Prostate gland (tissue), 2 donors: ENCODE results near the gene C1QTNF4. TPM values are rescaled to one million over a fixed set of nuclear protein-coding genes. Genes with fewer than 3 reads are reported as not detected.

Source experiments
- DNase-seq: peaks from one replicate; pipeline ENCODE4 v3.0.0-alpha.2; 2019; ENCODE audit warnings: low spot score
- H3K27ac ChIP-seq, 2 donors: fragments of 200-600 bp; sonication (generic); 2 replicates each; pipeline ENCODE4 v1.5.1; 2017 to 2019
- H3K27me3 ChIP-seq: fragments of 200-600 bp; sonication (generic); replicated peaks from 2 replicates; pipeline ENCODE4 v1.5.1; 2019; ENCODE audit not compliant: insufficient read depth
- H3K36me3 ChIP-seq, 2 donors: fragments of 200-600 bp; sonication (generic); 1 replicate in 1 of 2; 2 replicates in 1 of 2; pipeline versions ENCODE4 v1.5.1 to v1.8.1; 2017 to 2019
- H3K4me1 ChIP-seq: fragments of 200-600 bp; sonication (generic); replicated peaks from 2 replicates; pipeline ENCODE4 v1.5.1; 2019
- H3K4me3 ChIP-seq, 2 donors: fragments of 200-600 bp; sonication (generic); 2 replicates each; pipeline ENCODE4 v1.5.1; 2017 to 2019
- H3K9me3 ChIP-seq: fragments of 200-600 bp; sonication (generic); 2 replicates; pipeline ENCODE4 v1.5.1; 2017
- POLR2A ChIP-seq: fragments of 450-650 bp; IDR thresholded peaks from one replicate; pipeline ENCODE4 v1.6.1; 2016; ENCODE audit warnings: antibody characterized with exemption, mild to moderate bottlenecking
- POLR2AphosphoS5 ChIP-seq: sonication (generic); formaldehyde crosslinking; IDR thresholded peaks from one replicate; pipeline ENCODE4 v1.6.1; 2017; ENCODE audit warnings: antibody characterized with exemption
- WGBS: methylation state at CpG from one replicate; pipeline ENCODE4 v1.1.5; 2018; 5-methylcytosine and 5-hydroxymethylcytosine counted together
- intact Hi-C: fragments of 100-400 bp; cut with DNase I; formaldehyde crosslinking; loops from one replicate; pipeline ENCODE4 v1.14.2; 2022
- total RNA-seq, 2 donors: library from RNA; depleted of rRNA; stranded (reverse); fragments of >200 nt; gene quantifications; one replicate each; pipeline ENCODE4 v1.1.0, GENCODE V29; 2016
- TF ChIP-seq, protein P1 (sequence below), 4 experiments: fragments of 200-600 bp in 2 of 4; fragments of 450-650 bp in 2 of 4; sonication (generic) in 2 of 4; IDR thresholded peaks; 1 replicate in 3 of 4; 2 replicates in 1 of 4; pipeline ENCODE4 v1.5.1; 2016 to 2019; ENCODE audit warnings: antibody characterized with exemption in 4 of 4, mild to moderate bottlenecking in 2 of 4, moderate library complexity in 2 of 4

Gene C1QTNF4
- total RNA-seq, 2 donors from 2014 or later: 2.1 to 13.0 TPM

GRCh38 chr11:47616726-47617416 lies 22.7 kb upstream of the C1QTNF4 start:
- Histone ChIP-seq H3K27ac (no peak overlapping the region), H3K4me3 (no peak overlapping the region), H3K4me1 (no peaks in the 10 kb centered on the region), H3K9me3 (no peaks in the 10 kb centered on the region), H3K36me3 (no peaks in the 10 kb centered on the region), H3K27me3 (no peaks in the 10 kb centered on the region)
- TF ChIP-seq, protein P1, sequence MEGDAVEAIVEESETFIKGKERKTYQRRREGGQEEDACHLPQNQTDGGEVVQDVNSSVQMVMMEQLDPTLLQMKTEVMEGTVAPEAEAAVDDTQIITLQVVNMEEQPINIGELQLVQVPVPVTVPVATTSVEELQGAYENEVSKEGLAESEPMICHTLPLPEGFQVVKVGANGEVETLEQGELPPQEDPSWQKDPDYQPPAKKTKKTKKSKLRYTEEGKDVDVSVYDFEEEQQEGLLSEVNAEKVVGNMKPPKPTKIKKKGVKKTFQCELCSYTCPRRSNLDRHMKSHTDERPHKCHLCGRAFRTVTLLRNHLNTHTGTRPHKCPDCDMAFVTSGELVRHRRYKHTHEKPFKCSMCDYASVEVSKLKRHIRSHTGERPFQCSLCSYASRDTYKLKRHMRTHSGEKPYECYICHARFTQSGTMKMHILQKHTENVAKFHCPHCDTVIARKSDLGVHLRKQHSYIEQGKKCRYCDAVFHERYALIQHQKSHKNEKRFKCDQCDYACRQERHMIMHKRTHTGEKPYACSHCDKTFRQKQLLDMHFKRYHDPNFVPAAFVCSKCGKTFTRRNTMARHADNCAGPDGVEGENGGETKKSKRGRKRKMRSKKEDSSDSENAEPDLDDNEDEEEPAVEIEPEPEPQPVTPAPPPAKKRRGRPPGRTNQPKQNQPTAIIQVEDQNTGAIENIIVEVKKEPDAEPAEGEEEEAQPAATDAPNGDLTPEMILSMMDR (IDR thresholded peaks at IDR 0.05): peak in 2 of 4 experiments; percentile 41 to 45
- TF ChIP-seq POLR2A: no peak
- DNase-seq: no peak
- intact Hi-C loops: no loop called here
- WGBS: 84% methylated on average over 10 of the region's 10 CpGs

DNA sequence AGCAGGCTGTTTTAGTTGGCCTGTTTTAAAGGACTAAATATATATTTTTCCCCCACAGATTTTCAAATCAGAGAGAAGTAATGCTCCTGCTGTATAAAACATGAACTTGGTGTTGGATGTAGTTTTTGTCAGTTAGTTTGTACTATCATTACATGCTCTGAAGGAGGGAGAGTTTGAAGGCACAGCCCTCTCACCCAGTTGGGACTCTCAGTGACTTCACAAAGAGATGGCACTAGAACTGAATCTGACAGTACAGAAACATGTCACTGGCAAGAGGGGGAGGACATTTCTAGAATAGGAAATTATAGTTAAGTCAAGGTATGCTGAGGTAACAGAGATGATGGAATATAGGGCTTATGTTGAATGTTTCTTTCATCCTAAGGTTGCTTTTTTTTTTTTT lies 21.0 kb upstream of the C1QTNF4 start:
- H3K4me1 ChIP-seq: no peaks in the 10 kb centered on the region
- no peaks in the 10 kb centered on the region for H3K36me3 ChIP-seq
- TF ChIP-seq, protein P1 (IDR thresholded peaks at IDR 0.05): no peak
- TF ChIP-seq POLR2A (no peak), POLR2AphosphoS5 (no peak)
- DNase-seq: no peak
- H3K4me3 ChIP-seq: no peak overlapping the region
- no peaks in the 10 kb centered on the region for H3K27me3 ChIP-seq
- no peaks in the 10 kb centered on the region for H3K9me3 ChIP-seq
- no peak overlapping the region for H3K27ac ChIP-seq
- intact Hi-C loops: no loop called here

DNA sequence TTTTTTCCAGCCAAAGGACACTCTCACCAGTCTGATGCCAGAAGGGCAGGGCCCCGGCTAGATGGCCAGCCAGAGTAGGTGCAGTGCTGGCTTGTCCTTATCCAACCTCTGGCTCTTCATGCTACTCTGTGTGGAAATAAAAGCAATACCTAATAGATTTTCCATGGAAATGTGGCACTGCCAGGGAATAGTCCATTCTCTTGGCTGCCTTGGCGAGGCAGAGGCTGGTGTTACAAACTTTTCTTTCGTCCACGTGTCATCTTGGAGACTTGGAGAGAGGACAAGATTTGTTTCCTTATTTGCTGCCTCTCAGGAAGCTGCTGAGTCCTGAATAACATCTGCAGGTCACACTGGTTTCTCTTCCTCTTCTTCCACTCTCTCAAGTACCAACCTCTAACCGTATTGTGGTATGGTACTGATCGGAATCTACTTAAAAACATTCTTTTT lies 17.2 kb upstream of the C1QTNF4 start:
- intact Hi-C loops: no loop called here
- 66% methylated on average over 6 of the region's 6 CpGs for WGBS
- TF ChIP-seq POLR2AphosphoS5 (no peak), POLR2A (no peak)
- TF ChIP-seq, protein P1 (IDR thresholded peaks at IDR 0.05): no peak
- no peaks in the 10 kb centered on the region for H3K36me3 ChIP-seq
- H3K4me1 ChIP-seq: no peaks in the 10 kb centered on the region
- no peak for DNase-seq
- H3K4me3 ChIP-seq: no peak overlapping the region
- H3K27me3 ChIP-seq: no peaks in the 10 kb centered on the region
- H3K27ac ChIP-seq: no peak overlapping the region
- no peaks in the 10 kb centered on the region for H3K9me3 ChIP-seq

DNA sequence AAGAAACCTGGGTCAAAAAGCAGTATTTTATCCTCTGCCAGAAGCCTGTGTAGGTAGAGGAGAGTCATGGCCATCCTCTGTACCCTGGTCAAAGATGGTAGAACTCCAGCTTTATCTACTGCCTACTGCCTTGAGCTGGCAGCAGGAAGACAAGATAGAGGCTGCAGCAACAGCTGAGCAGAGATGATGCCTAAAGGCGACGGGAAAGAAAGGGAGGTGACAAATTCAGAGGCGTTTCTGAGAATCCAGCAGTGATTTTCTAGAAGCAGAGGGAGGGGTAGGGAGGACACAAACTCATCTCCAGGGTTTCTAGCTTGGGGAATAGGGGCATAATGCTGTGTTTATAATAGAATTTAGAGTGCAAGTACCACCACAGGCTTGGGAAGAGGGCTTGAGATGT lies 15.5 kb upstream of the C1QTNF4 start:
- H3K9me3 ChIP-seq: no peaks in the 10 kb centered on the region
- no peak overlapping the region for H3K4me3 ChIP-seq
- no peaks in the 10 kb centered on the region for H3K36me3 ChIP-seq
- no peak overlapping the region for H3K27ac ChIP-seq
- no peaks in the 10 kb centered on the region for H3K4me1 ChIP-seq
- no peak for TF ChIP-seq POLR2AphosphoS5
- no peak for TF ChIP-seq POLR2A
- intact Hi-C loops: no loop called here
- no peaks in the 10 kb centered on the region for H3K27me3 ChIP-seq
- 72% methylated on average over 3 of the region's 3 CpGs for WGBS
- no peak for DNase-seq

GRCh38 chr11:47607380-47607779 lies 13.2 kb upstream of the C1QTNF4 start:
- H3K9me3 ChIP-seq: no peaks in the 10 kb centered on the region
- H3K4me1 ChIP-seq: no peaks in the 10 kb centered on the region
- no peaks in the 10 kb centered on the region for H3K27me3 ChIP-seq
- no peaks in the 10 kb centered on the region for H3K36me3 ChIP-seq
- H3K4me3 ChIP-seq: no peak overlapping the region
- intact Hi-C loops: no loop called here
- DNase-seq: no peak
- WGBS: 78% methylated on average over 7 of the region's 7 CpGs
- no peak for TF ChIP-seq POLR2AphosphoS5
- TF ChIP-seq POLR2A: no peak
- TF ChIP-seq, protein P1 (IDR thresholded peaks at IDR 0.05): no peak
- H3K27ac ChIP-seq: no peak overlapping the region
